Placental pericyte (primary cell): ENCODE results near the gene ZNF670. TPM values are rescaled to one million over a fixed set of nuclear protein-coding genes. Genes with fewer than 3 reads are reported as not detected.

ENCODE experiments used
- total RNA-seq: library from RNA; depleted of rRNA; stranded (reverse); fragments of >200 nt; gene quantifications from 2 replicates; pipeline ENCODE4 v1.2.3, GENCODE V29; 2012

Gene ZNF670
- 1.5 and 2.9 TPM in 2 replicates for total RNA-seq

DNA sequence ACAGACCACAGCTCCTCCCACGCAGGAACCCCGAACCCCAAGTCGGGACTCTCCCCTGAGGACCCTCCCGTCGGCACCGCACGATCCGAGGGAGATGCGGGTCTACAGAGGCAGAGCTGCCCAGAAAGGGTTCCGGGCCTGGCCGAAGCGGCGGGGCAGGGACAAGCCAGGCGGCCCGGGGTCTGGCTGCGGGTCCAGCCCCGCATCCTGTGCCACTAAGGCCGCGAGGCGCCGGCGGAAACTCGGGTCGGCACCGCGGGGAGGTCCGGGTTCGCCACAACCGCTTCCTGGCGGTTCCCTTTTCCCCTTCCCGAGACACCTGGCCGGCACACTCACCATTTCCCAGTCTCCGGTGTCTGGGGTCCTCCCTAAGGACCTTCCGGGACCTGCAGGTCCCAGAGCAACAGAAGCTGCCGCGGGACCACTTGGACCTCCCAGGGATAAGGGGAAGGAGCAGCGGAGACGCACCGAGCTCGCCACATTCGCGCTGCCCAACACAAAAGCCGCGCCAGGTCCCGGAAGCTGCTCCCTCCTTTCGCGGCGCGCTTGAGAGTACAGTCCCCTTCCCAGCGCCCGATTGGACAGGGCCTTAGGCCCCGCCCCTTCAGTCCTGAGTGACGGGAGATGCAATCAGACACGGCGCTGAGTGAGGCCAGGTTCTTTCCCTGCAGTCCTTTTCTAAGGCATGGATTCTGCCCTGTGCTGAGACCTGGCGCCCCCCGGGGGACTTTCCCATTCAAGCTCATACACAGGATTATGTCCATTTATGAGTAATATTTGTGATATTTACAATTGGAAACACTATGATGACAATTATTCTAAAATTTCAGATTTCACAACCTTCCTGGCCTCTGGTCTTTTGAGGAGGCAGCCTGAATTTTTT is at the start of gene ZNF670:
Gene ZNF670 (minus strand): TSS at position 554 of the 883 bp plus-strand sequence. CDS start 215 bp downstream, at position 339.

DNA sequence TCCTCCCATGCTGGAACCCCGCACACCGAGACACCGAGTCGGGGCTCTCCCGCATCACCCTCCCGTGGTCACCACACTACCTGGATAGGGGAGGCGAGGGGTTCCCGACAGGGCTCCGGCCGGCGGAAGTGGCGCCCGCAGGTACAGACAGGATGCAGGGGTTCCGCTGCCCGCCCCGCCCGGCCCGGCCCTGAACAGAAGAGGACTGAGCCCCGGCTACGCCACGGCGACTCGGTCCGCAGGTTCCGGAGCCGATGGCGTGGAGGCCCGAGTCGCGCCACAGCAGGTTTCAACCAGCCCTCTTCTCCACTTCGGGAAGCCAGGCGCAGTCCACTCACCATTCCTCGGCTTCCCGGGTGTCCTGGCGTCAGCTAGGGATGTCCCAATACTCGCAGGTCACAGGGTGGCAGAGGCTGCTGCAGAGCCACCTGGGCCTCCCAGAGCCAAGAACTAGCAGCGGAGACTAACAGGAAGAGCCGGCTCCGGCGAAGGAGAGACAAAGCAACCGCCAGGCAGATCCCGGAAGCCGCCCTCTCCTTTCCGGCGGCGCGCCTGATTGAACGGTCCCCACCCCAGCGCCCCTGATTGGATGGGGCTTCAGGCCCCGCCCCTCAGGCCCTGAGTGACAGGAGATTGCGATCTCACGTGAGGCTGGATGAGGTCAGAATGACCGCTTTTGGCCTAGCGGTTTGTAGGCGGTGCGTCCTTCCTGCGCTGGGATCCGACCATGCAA is 25.4 kb upstream of the ZNF670 start, which contains the start of gene ZNF669:
Gene ZNF669 (minus strand): TSS at position 498 of the 733 bp plus-strand sequence. CDS start 157 bp downstream, at position 341.

Other genes with a start within 250 kb of the ZNF670 start
- gene AHCTF1, start 146.9 kb downstream of the ZNF670 start, total RNA-seq, result 35.5 and 51.4 TPM in 2 replicates
- gene ZNF695, start 70.8 kb downstream of the ZNF670 start, total RNA-seq, result 0.44 and 5.0 TPM in 2 replicates
- 6.6 and 10.3 TPM in 2 replicates for gene ZNF669, start 25.5 kb upstream of the ZNF670 start, total RNA-seq
- 30.4 and 32.4 TPM in 2 replicates for gene ZNF124, start 93.2 kb upstream of the ZNF670 start, total RNA-seq
- gene VN1R5, start 177.3 kb upstream of the ZNF670 start, total RNA-seq, result not detected in 2 replicates